NCI-H2196 treated with DMSO at 0.1 percent for 48 hours (cell line): ENCODE results near the gene CCNY.
A peak's percentile ranks its signal among the peaks of the same experiment; 100 is the strongest.
"Not testable (repeated sequence)": the region's sequence is repeated elsewhere in the genome, so short reads cannot be mapped to it uniquely, and the experiment has no call there.

ENCODE experiments used
- DNase-seq: peaks from one replicate; lab custom pipeline; 2025; ENCODE audit not compliant: unreplicated experiment; lab: John Stamatoyannopoulos, UW

The CCNY gene

GRCh38 chr10:35506741-35507140 lies 170.4 kb downstream of the CCNY start:
- no peak for DNase-seq

GRCh38 chr10:35507519-35508109 lies 171.3 kb downstream of the CCNY start:
- DNase-seq, result no peak

GRCh38 chr10:35508647-35509046 lies 172.3 kb downstream of the CCNY start:
- no peak for DNase-seq

GRCh38 chr10:35510891-35511290 lies 174.6 kb downstream of the CCNY start:
- DNase-seq, result no peak

- DNase-seq, result no peak
These were observed 175.3 kb downstream of the CCNY start for GRCh38 chr10:35511647-35512046.

GRCh38 chr10:35516102-35516670 lies 179.9 kb downstream of the CCNY start:
- DNase-seq, result no peak

GRCh38 chr10:35517431-35518181 lies 181.3 kb downstream of the CCNY start:
- no peak for DNase-seq

GRCh38 chr10:35518187-35518586 lies 181.9 kb downstream of the CCNY start:
- not testable (repeated sequence) for DNase-seq

- DNase-seq, result no peak
These were observed 184.7 kb downstream of the CCNY start for GRCh38 chr10:35520996-35521395.

- no peak for DNase-seq
These were observed 187.4 kb downstream of the CCNY start for GRCh38 chr10:35523670-35524225.

GRCh38 chr10:35526746-35527145 lies 190.4 kb downstream of the CCNY start:
- DNase-seq, result no peak

GRCh38 chr10:35532141-35532540 lies 195.8 kb downstream of the CCNY start:
- DNase-seq, result no peak

- DNase-seq, result peak; percentile 20
These were observed 197.3 kb downstream of the CCNY start for GRCh38 chr10:35533565-35533964.

GRCh38 chr10:35535136-35535535 lies 198.8 kb downstream of the CCNY start:
- DNase-seq, result no peak

GRCh38 chr10:35536789-35537188 lies 200.5 kb downstream of the CCNY start:
- DNase-seq, result no peak

GRCh38 chr10:35537925-35538324 lies 201.6 kb downstream of the CCNY start:
- DNase-seq, result not testable (repeated sequence)

GRCh38 chr10:35540296-35541164 lies 204.2 kb downstream of the CCNY start:
- DNase-seq, result no peak

GRCh38 chr10:35541720-35542119 lies 205.4 kb downstream of the CCNY start:
- DNase-seq, result no peak

- no peak for DNase-seq
These were observed 206.0 kb downstream of the CCNY start for GRCh38 chr10:35542303-35542702.

- no peak for DNase-seq
These were observed 208.9 kb downstream of the CCNY start for GRCh38 chr10:35545079-35545657.
